Activated T-helper 9 cell treated with anti-CD3 and anti-CD28 coated beads, Interleukin-2, amount 50 U/mL, for 16 hours (primary cell): ENCODE results near the gene MYO3B.
"Not testable (repeated sequence)": the region's sequence is repeated elsewhere in the genome, so short reads cannot be mapped to it uniquely, and the experiment has no call there.

Experiments
- DNase-seq: peaks from one replicate; pipeline ENCODE4 v3.0.0-alpha.2; 2020; ENCODE audit warnings: low read depth

The MYO3B gene

GRCh38 chr2:170340693-170341068, 162.7 kb downstream of the MYO3B start:
- DNase-seq, result no peak

DNA sequence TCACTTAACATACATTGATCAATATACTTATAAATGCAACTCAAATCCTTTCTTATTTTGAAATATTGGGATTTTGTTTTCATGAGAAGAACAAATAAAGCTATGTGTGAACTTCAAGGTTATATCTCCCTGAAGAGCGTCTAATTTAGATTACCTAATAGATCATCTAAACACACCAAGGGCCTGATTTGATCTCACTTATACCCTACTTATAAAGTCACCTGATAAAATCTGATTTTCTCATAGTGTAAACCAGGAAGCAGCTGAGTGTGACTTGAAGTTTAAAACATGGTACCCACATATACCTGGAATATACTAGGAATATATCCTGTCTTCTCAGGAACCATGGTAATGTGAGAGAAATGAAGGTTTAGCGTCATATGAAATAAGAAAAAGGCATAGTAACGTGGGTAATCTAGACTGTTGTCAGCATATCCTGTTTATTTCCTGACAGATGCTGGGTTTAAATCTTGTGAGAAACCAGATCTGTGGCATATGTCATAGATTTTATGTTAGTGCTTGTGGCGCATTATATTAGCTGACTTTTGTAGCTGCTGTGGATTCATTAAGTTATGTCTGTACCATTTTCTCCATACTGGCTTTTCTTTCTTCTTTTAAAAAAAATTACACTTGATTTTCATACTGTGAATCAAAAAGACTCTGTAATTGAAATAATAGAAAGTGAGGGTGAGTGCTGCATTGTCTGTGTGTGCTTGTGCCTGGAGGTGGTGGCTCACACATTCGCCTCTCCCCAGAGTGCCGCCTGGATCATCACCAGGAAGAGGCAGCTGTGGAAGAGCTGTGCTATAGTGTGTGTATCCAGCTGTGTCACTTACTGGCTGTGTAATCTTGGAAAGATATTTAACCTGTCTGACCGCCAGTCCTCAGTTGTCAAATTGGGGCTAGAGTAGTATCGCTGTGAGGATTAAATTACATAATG, 164.0 kb downstream of the MYO3B start:
- no peak for DNase-seq

DNA sequence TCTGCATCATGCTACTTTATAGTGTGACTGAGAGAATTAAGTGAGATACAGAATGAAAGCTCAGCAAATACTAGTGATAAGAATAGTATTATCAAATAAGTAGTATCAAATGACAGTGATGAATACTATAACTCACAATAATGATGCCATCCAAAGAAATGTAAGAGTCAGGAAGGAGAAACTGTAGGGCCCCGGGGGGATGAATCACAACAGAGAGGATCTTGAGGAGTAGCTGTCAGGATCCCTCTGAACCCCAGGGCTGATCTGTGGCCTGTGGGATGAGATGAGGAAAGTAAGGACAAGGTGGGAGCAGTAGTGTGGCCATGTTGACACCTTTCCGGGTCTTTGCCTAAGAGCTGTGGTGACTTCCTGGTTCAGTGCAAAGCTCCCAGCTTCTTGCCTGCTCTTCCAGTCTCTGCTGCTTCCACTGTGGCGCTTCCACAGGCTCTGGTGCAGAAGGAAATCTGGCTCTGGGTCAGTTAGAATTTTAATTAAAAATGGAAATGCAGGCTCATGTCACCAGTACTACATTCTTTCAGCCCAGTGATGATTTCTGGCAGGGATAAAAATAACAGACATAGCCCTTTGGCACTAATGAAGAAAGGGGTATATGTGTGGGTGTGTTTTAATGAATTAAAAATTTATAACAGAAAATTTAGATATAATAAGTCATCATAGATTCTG, 166.9 kb downstream of the MYO3B start:
- no peak for DNase-seq

- DNase-seq, result no peak
These were observed 167.7 kb downstream of the MYO3B start for GRCh38 chr2:170345607-170346006.

- not testable (repeated sequence) for DNase-seq
These were observed 171.3 kb downstream of the MYO3B start for GRCh38 chr2:170349269-170349668.

DNA sequence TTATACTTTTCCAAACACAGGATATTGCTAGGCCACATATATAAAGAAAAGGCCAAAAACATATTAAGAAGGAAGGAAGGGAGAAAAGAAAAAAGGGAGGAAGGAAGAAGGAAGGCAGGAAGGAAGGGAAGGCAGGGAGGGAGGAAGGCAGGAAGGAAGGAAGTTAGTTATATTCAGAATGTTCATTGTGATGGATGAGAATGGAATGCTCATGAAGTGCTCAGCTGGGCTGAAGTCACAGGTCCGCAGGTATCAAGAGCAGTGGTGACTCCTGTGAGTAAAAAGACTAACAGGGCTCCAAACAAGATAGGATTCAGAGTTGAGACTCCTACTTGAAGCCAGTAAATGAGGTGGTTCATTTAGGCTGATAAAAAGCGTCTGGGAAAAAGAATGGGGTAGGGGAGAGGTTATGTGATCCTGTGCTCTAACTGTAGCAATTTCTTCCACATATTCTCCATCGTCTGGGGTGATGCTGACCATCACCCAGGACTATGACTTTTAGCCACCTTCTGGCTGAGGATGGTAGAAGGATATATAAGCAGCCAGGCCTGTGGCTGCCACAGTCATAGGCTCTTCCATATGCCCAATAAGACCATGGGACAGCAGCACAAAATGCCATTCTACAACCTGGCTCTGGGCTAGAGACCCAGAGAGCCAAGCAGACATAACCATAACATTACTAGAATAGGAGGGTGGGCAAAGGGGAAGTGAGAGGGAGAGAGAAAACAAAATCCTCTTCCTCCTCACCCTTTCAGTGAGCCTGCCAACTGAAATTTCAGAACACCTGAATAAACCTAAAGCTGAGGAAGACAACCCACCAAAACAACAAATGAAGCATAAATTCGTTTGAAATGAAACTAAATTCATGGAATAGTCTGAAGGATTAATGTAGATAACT, 173.2 kb downstream of the MYO3B start:
- DNase-seq, result no peak

DNA sequence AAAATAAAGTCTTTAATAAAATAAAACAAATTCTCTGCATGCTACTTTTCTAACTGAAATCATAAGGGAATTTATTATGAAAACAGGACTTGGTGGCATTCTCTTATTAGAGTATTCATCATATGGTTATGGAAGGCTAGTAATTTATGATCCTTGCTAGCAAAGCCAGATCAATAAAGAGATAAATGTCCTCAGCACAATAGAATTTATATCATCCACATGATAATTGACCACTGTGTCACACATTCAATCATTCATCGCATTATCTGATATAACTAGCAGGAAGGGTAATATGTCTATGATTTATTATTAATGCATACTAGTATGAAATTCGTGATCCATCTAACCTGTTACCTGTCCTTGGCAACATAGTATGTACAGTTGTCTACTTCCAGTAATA, 175.8 kb downstream of the MYO3B start:
- no peak for DNase-seq

- no peak for DNase-seq
These were observed 176.4 kb downstream of the MYO3B start for GRCh38 chr2:170354388-170354787.

DNA sequence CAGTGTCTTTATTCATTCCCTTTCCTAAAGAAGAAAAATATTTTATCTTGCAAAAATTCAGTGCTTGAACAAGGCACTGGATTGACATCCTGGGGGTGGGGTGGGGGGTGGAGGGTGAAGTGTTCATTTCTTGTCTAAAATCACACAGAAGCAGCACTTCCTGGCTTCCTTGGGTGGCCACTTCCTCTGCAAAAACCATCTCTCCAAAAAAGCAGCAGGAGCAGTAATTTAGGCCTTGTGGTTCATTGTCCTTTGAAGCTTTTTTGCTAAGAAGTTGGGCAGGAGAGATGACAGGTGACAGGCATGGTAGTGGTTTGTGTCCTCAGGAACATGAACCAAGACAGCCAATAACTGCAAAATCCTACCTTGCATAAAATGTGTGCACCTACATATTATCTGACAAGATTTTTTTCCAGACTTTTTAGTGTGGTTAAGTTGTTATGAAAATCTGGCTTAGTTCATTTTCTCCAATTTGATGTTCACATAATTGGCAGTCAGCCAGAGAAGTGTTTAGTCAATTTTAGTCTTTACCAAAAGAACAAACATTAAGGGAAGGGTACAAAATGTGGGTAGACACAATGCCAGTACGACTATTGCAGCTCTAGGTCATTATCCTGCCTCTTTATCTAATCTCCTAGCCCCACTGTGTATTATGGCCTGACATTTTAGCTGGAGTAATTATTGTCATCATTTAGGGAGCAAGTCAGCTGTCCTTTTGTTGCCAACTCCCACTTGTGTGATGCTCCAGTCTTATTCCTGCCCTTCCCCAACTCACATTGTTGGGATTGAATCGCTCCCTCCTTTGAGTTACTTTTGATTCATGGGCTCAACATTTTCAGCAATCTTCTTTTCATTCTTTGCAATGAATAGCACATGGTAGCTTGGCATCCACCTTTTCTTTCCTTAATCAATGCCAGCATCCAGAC, 177.2 kb downstream of the MYO3B start:
- no peak for DNase-seq

DNA sequence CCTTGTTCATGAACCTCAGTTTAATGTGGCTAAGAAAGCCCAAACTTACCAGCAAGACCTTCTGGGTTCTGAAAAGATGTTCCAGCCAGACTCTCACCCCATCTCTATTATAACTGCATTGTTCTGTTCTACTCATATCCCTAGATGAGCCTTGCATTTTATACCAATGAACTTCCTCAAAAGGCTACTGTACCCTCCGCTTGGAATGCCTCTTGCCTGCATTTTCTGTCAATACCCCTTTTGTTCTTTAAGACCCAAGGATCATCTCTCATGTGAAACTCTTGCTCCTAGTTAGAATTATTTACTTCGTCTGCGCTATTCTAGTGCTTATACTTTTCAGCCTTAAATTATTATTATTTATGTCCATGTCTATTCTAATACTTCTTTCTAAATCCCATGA, 181.5 kb downstream of the MYO3B start:
- no peak for DNase-seq

GRCh38 chr2:170360546-170361089, 182.7 kb downstream of the MYO3B start:
- DNase-seq, result no peak

- DNase-seq, result peak; percentile 16
These were observed 183.4 kb downstream of the MYO3B start for GRCh38 chr2:170361090-170361936.

- DNase-seq, result no peak
These were observed 184.4 kb downstream of the MYO3B start for GRCh38 chr2:170362313-170362870.

- no peak for DNase-seq
These were observed 185.1 kb downstream of the MYO3B start for GRCh38 chr2:170362871-170363631.

GRCh38 chr2:170365003-170365402, 187.1 kb downstream of the MYO3B start:
- no peak for DNase-seq

DNA sequence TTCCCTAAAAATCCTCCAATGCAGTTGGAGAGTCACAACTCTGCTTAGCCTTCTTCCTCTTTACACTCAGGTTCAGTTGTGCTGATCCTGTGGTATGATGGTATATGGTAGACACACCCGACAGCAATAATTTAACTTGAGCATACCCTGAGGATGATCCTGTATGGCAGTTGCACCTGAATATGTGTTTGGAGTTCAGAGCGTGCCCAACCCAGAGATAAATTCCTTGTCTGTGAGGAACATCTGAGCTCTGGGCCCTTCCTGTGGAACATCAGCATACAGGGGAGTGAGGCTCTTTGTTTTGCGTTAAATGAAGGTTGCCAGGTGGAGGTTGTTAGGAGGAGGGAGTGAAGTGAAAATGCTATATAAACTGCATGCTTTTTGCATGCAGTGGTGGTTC, 187.7 kb downstream of the MYO3B start:
- DNase-seq, result no peak

DNA sequence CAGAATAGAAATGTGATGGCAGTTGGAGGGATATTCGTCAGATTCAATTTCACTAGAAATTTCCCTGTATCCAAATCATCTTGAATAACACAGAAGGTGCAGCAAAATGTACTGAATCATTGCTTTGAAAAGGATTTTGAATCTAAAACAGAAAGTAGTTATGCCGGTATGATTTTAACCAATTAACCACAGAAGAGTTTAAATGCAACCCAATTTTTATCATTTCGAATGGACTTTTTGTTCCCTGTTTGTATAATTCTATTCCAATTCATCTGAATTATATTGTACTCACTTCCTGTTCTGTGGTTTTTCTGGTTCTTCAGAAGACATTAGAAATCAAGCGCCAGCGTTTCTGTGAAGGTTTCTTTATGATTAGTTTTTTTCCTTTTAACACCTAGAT, 190.4 kb downstream of the MYO3B start:
- no peak for DNase-seq

- DNase-seq, result no peak
These were observed 191.3 kb downstream of the MYO3B start for GRCh38 chr2:170369228-170369627.

DNA sequence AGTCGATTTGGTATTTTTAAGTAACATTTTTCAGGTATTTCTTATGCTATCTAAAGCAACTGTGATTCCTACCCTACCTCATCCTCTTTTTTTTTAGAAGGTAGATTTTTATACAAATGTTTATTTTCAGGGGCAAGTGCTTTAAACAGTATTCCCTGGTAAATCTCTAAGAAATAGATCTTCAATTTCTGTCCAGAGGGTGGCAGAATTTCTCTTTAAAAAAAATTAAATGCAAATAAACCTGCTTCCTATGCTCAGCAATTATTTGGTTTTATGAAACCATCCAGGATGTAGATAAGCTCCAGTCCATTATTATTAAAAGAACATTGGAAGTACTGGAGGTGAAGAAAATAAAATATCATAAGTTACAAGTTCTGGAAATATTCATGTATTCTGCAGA, 191.9 kb downstream of the MYO3B start:
- no peak for DNase-seq
